ENCODE results near the gene NDUFS2.

NDUFS2 gene

GRCh38 chr1:161172776-161173376 is 29.3 kb upstream of the NDUFS2 start:
- DNase-seq (ENCODE audit: low spot score) = no peak

- no peak for DNase-seq (ENCODE audit: low spot score)
Measured at GRCh38 chr1:161173711-161174110, 28.5 kb upstream of the NDUFS2 start.

- no peak for DNase-seq (ENCODE audit: low spot score)
Measured at GRCh38 chr1:161174911-161175310, 27.3 kb upstream of the NDUFS2 start.

GRCh38 chr1:161175771-161176453 is 26.3 kb upstream of the NDUFS2 start:
- no peak for DNase-seq (ENCODE audit: low spot score)

GRCh38 chr1:161176468-161177111 is 25.6 kb upstream of the NDUFS2 start:
- DNase-seq (ENCODE audit: low spot score) = no peak

GRCh38 chr1:161177112-161177935 is 24.8 kb upstream of the NDUFS2 start, which contains the start of gene B4GALT3:
TSS of gene B4GALT3 (minus strand) at chr1:161177507. CDS start at chr1:161176060, 1,447 bp downstream.
- peak; percentile 96 for DNase-seq (ENCODE audit: low spot score)

- no peak for DNase-seq (ENCODE audit: low spot score)
Measured at GRCh38 chr1:161177936-161178244, 24.3 kb upstream of the NDUFS2 start.

GRCh38 chr1:161179698-161180097 is 22.5 kb upstream of the NDUFS2 start:
- DNase-seq (ENCODE audit: low spot score) = no peak

- DNase-seq (ENCODE audit: low spot score) = no peak
Measured at GRCh38 chr1:161180639-161181038, 21.5 kb upstream of the NDUFS2 start.

GRCh38 chr1:161182214-161182613 is 20.0 kb upstream of the NDUFS2 start:
- no peak for DNase-seq (ENCODE audit: low spot score)

- no peak for DNase-seq (ENCODE audit: low spot score)
Measured at GRCh38 chr1:161185282-161185682, 16.9 kb upstream of the NDUFS2 start.

GRCh38 chr1:161185732-161186311 is 16.3 kb upstream of the NDUFS2 start:
- DNase-seq (ENCODE audit: low spot score) = no peak

GRCh38 chr1:161187311-161187710 is 14.9 kb upstream of the NDUFS2 start:
- no peak for DNase-seq (ENCODE audit: low spot score)

GRCh38 chr1:161188381-161188780 is 13.8 kb upstream of the NDUFS2 start:
- DNase-seq (ENCODE audit: low spot score) = no peak

- no peak for DNase-seq (ENCODE audit: low spot score)
Measured at GRCh38 chr1:161189036-161189435, 13.1 kb upstream of the NDUFS2 start.

- DNase-seq (ENCODE audit: low spot score) = no peak
Measured at GRCh38 chr1:161190962-161191521, 11.1 kb upstream of the NDUFS2 start.

GRCh38 chr1:161191971-161192370 is 10.2 kb upstream of the NDUFS2 start:
- DNase-seq (ENCODE audit: low spot score) = no peak

- DNase-seq (ENCODE audit: low spot score) = no peak
Measured at GRCh38 chr1:161192476-161193465, 9.4 kb upstream of the NDUFS2 start.

GRCh38 chr1:161193561-161194235 is 8.5 kb upstream of the NDUFS2 start:
- no peak for DNase-seq (ENCODE audit: low spot score)

GRCh38 chr1:161195171-161195570 is 7.0 kb upstream of the NDUFS2 start:
- no peak for DNase-seq (ENCODE audit: low spot score)
